Caco-2 (cell line): ENCODE results near the gene FBXO48. TPM values are rescaled to one million over a fixed set of nuclear protein-coding genes. Genes with fewer than 3 reads are reported as not detected.

Experiments
- BruUV-seq: library from RNA; stranded (reverse); fragments of 400-500 nt; replicated peaks from 2 replicates; lab custom pipeline; 2021; lab: Mats Ljungman, UMichigan
- CTCF ChIA-PET: fragments of 300-600 bp; sonication (Branson Sonifier 250); formaldehyde crosslinking; loops from one replicate; lab custom pipeline; 2022; ENCODE audit warnings: antibody characterized with exemption; lab: Charles Lee
- POLR2A ChIA-PET: fragments of 300-600 bp; sonication (Branson Sonifier 250); formaldehyde crosslinking; loops from one replicate; lab custom pipeline; 2022; ENCODE audit warnings: antibody characterized with exemption; lab: Charles Lee
- DNase-seq, 2 experiments: peaks; one replicate each; pipeline versions ENCODE4 v3.0.0 to v3.0.0-alpha.2; 2020 to 2022
- H3K27me3 ChIP-seq: replicated peaks from 2 replicates; pipeline ENCODE4 v1.6.0; 2011; ENCODE audit warnings: low read length; ENCODE audit not compliant: control insufficient read depth, insufficient read depth
- H3K36me3 ChIP-seq: 2 replicates; pipeline ENCODE4 v1.5.1; 2011; ENCODE audit warnings: low read length; ENCODE audit not compliant: control insufficient read depth, insufficient read depth
- H3K4me1 ChIP-seq: fragments of 250-450 bp; sonication (Bioruptor Pico); 2 replicates; pipeline ENCODE4 v1.5.1; 2020; ENCODE audit warnings: mild to moderate bottlenecking
- H3K4me3 ChIP-seq: 2 replicates; pipeline ENCODE4 v1.5.1; 2011; ENCODE audit warnings: low read depth, mild to moderate bottlenecking, control low read depth, low read length
- H3K9me3 ChIP-seq: fragments of 250-450 bp; sonication (Bioruptor Pico); 2 replicates; pipeline ENCODE4 v1.5.1; 2020; ENCODE audit warnings: mild to moderate bottlenecking, moderate library complexity
- H3K27ac Mint-ChIP-seq: one replicate; pipeline ENCODE4 v1.8.0; 2022; ENCODE audit warnings: mixed read lengths; ENCODE audit not compliant: unreplicated experiment
- H3K27me3 Mint-ChIP-seq: one replicate; pipeline ENCODE4 v1.8.0; 2022; ENCODE audit warnings: mixed read lengths; ENCODE audit not compliant: insufficient read depth, unreplicated experiment
- H3K36me3 Mint-ChIP-seq: one replicate; pipeline ENCODE4 v1.8.0; 2022; ENCODE audit warnings: mild to moderate bottlenecking, mixed read lengths; ENCODE audit not compliant: insufficient read depth, unreplicated experiment
- H3K4me1 Mint-ChIP-seq: one replicate; pipeline ENCODE4 v1.8.0; 2022; ENCODE audit warnings: low read depth, mixed read lengths; ENCODE audit not compliant: unreplicated experiment
- H3K4me3 Mint-ChIP-seq: one replicate; pipeline ENCODE4 v1.8.0; 2022; ENCODE audit warnings: mild to moderate bottlenecking, moderate library complexity, mixed read lengths; ENCODE audit not compliant: unreplicated experiment
- H3K9me3 Mint-ChIP-seq: one replicate; pipeline ENCODE4 v1.8.0; 2022; ENCODE audit warnings: mixed read lengths; ENCODE audit not compliant: unreplicated experiment
- CTCF ChIP-seq, 2 experiments: fragments of 200-600 bp in 1 of 2; IDR thresholded peaks; 1 replicate in 1 of 2; 2 replicates in 1 of 2; pipeline versions ENCODE4 v1.5.1 to v1.8.0; 2011 to 2022; ENCODE audit warnings: antibody characterized with exemption in 1 of 2, control low read depth in 1 of 2, inconsistent platforms in 1 of 2, low read depth in 1 of 2, low read length in 1 of 2, mild to moderate bottlenecking in 1 of 2, moderate library complexity in 1 of 2; ENCODE audit not compliant: insufficient read depth in 1 of 2, severe bottlenecking in 1 of 2, unreplicated experiment in 1 of 2
- intact Hi-C: fragments of 100-400 bp; cut with micrococcal nuclease; formaldehyde crosslinking; loops from one replicate; pipeline ENCODE4 v1.10.0; 2022; ENCODE audit not compliant: unreplicated experiment
- total RNA-seq: library from RNA; stranded (reverse); gene quantifications from 2 replicates; pipeline ENCODE4 v1.2.3, GENCODE V29; 2022

FBXO48 gene
- total RNA-seq, 1 experiment from 2014 or later: 1.2 TPM

- H3K9me3 Mint-ChIP-seq: no peaks in the 10 kb centered on the region
- no peak overlapping the region for H3K4me3 ChIP-seq
- no peaks in the 10 kb centered on the region for H3K27me3 ChIP-seq
- H3K36me3 ChIP-seq: no peaks in the 10 kb centered on the region
- no peaks in the 10 kb centered on the region for H3K27me3 Mint-ChIP-seq
- H3K27ac Mint-ChIP-seq: no peak overlapping the region
- peaks cover 36% of the 10 kb centered on the region for H3K4me1 Mint-ChIP-seq
- no peaks in the 10 kb centered on the region for H3K36me3 Mint-ChIP-seq
- intact Hi-C loops: no loop called here
- peaks cover 48% of the 10 kb centered on the region for H3K4me1 ChIP-seq
- no TSS peak for BruUV-seq
- POLR2A ChIA-PET: no interaction called here
- no peak overlapping the region for H3K4me3 Mint-ChIP-seq
- no peaks in the 10 kb centered on the region for H3K9me3 ChIP-seq
- CTCF ChIA-PET: no interaction called here
- DNase-seq: no peak
- TF ChIP-seq CTCF (IDR thresholded peaks at IDR 0.05; ENCODE audit: insufficient read depth in 1 of 2, low read depth in 1 of 2, low read length in 1 of 2, severe bottlenecking in 1 of 2, unreplicated experiment in 1 of 2): no peak
Measured at GRCh38 chr2:68476454-68476853, 9.4 kb upstream of the FBXO48 start.

GRCh38 chr2:68475576-68475975, 8.5 kb upstream of the FBXO48 start:
- Mint-ChIP-seq H3K27ac (no peak overlapping the region), H3K27me3 (no peaks in the 10 kb centered on the region), H3K9me3 (no peaks in the 10 kb centered on the region), H3K4me1 (peaks cover 44% of the 10 kb centered on the region), H3K36me3 (no peaks in the 10 kb centered on the region), H3K4me3 (no peak overlapping the region)
- Histone ChIP-seq H3K27me3 (no peaks in the 10 kb centered on the region), H3K36me3 (no peaks in the 10 kb centered on the region), H3K9me3 (no peaks in the 10 kb centered on the region), H3K4me3 (no peak overlapping the region), H3K4me1 (peaks cover 57% of the 10 kb centered on the region)
- ChIA-PET CTCF (interaction anchor here (1.5 kb wide), 1 partner anchor 12 kb away, joined by 6 read pairs; no protein-coding TSS in a partner anchor), POLR2A (no interaction called here)
- no peak for DNase-seq
- intact Hi-C loops: no loop called here
- TF ChIP-seq CTCF (IDR thresholded peaks at IDR 0.05; ENCODE audit: insufficient read depth in 1 of 2, low read depth in 1 of 2, low read length in 1 of 2, severe bottlenecking in 1 of 2, unreplicated experiment in 1 of 2): no peak
- BruUV-seq: no TSS peak

- Histone ChIP-seq H3K27me3 (no peaks in the 10 kb centered on the region), H3K9me3 (no peaks in the 10 kb centered on the region), H3K36me3 (no peaks in the 10 kb centered on the region), H3K4me3 (no peak overlapping the region), H3K4me1 (peaks cover 61% of the 10 kb centered on the region)
- CTCF ChIA-PET: interaction anchor here (1.5 kb wide), 1 partner anchor 13 kb away, joined by 6 read pairs; no protein-coding TSS in a partner anchor
- Mint-ChIP-seq H3K4me3 (no peak overlapping the region), H3K27ac (no peak overlapping the region), H3K27me3 (no peaks in the 10 kb centered on the region), H3K4me1 (peaks cover 47% of the 10 kb centered on the region), H3K9me3 (no peaks in the 10 kb centered on the region), H3K36me3 (no peaks in the 10 kb centered on the region)
- BruUV-seq: no TSS peak
- DNase-seq: peak in 1 of 2 experiments; percentile 49
- intact Hi-C loops: no loop called here
- POLR2A ChIA-PET: no interaction called here
- TF ChIP-seq CTCF (IDR thresholded peaks at IDR 0.05; ENCODE audit: insufficient read depth in 1 of 2, low read depth in 1 of 2, low read length in 1 of 2, severe bottlenecking in 1 of 2, unreplicated experiment in 1 of 2): no peak
Measured at GRCh38 chr2:68475110-68475509, 8.0 kb upstream of the FBXO48 start.
